Kidney (tissue), 14 donors: ENCODE results near the gene ZNF664. TPM values are rescaled to one million over a fixed set of nuclear protein-coding genes. Genes with fewer than 3 reads are reported as not detected.

ENCODE experiments used
- DNase-seq, 5 donors: peaks; one replicate each; pipeline ENCODE4 v3.0.0-alpha.2; 2013 to 2020
- FAIRE-seq: peaks from 2 replicates; lab custom pipeline; 2012; peaks lifted over from hg19 to GRCh38; lab: Jason Lieb, UNC
- H3K27ac ChIP-seq, 2 donors: one replicate each; pipeline ENCODE4 v1.7.0; 2013; ENCODE audit warnings: low read depth in 2 of 2, low read length in 2 of 2, inconsistent platforms in 1 of 2
- H3K27me3 ChIP-seq: one replicate; pipeline ENCODE4 v1.7.1; 2013; ENCODE audit warnings: low read length, inconsistent platforms; ENCODE audit not compliant: control insufficient read depth, insufficient read depth
- H3K36me3 ChIP-seq, 3 donors: one replicate each; pipeline versions ENCODE4 v1.7.0 to v1.7.1; 2013; ENCODE audit warnings: low read length in 3 of 3, control low read depth in 1 of 3, inconsistent platforms in 1 of 3; ENCODE audit not compliant: insufficient read depth in 3 of 3, control insufficient read depth in 2 of 3
- H3K4me1 ChIP-seq, 3 donors: one replicate each; pipeline versions ENCODE4 v1.7.0 to v1.7.1; 2013; ENCODE audit warnings: low read length in 3 of 3, inconsistent platforms in 1 of 3, low read depth in 1 of 3; ENCODE audit not compliant: control insufficient read depth in 2 of 3, insufficient read depth in 2 of 3
- H3K4me3 ChIP-seq, 3 donors: one replicate each; pipeline versions ENCODE4 v1.7.0 to v1.8.1; 2013; ENCODE audit warnings: low read length in 3 of 3, control low read depth in 1 of 3, inconsistent platforms in 1 of 3
- H3K9ac ChIP-seq, 3 donors: one replicate each; pipeline versions ENCODE4 v1.7.0 to v1.7.1; 2013; ENCODE audit warnings: low read length in 3 of 3, control low read depth in 1 of 3, inconsistent platforms in 1 of 3
- H3K9me3 ChIP-seq, 3 donors: one replicate each; pipeline versions ENCODE4 v1.7.0 to v1.7.1; 2013; ENCODE audit warnings: low read length in 3 of 3, control low read depth in 1 of 3, inconsistent platforms in 1 of 3; ENCODE audit not compliant: control insufficient read depth in 2 of 3, insufficient read depth in 1 of 3
- intact Hi-C: fragments of 100-400 bp; cut with DNase I; formaldehyde crosslinking; loops from one replicate; pipeline ENCODE4 v1.11.1; 2022
- polyA plus RNA-seq: library from polyadenylated mRNA; stranded (reverse); fragments of 350-450 nt; fragmentation: Illumina TruSeq; extraction: RNeasy Lipid Tissue Mini Kit (QIAGEN cat#74804); gene quantifications from one replicate; pipeline ENCODE4 v1.2.3, GENCODE V29; 2014; ENCODE audit warnings: low read depth, low replicate concordance; ENCODE audit not compliant: insufficient read depth
- total RNA-seq: library from RNA; stranded (reverse); fragmentation: NEBNext Ultra II Directional; extraction: Animal tissue kit (Norgen Biotek cat#: 25700); gene quantifications from one replicate; pipeline ENCODE4 v1.2.1, GENCODE V29; 2021
- TF ChIP-seq, protein P1 (sequence below): IDR thresholded peaks from 3 replicates; pipeline ENCODE4 v1.5.1; 2012; ENCODE audit warnings: mild to moderate bottlenecking, moderate library complexity, borderline replicate concordance; ENCODE audit not compliant: insufficient read depth; ENCODE audit errors: extremely low read depth
- donor health status: control.
- donor health status: control.
- donor health status: control.
- donor health status: control.
- donor health status: control.
- donor health status: DM: yes; HTN: yes; CAD: no.
- donor health status: Normal renal cell carcinoma (clear cell type).

ZNF664 gene
- total and polyA plus RNA-seq, 2 donors from 2014 or later = 44.9 to 104 TPM

DNA sequence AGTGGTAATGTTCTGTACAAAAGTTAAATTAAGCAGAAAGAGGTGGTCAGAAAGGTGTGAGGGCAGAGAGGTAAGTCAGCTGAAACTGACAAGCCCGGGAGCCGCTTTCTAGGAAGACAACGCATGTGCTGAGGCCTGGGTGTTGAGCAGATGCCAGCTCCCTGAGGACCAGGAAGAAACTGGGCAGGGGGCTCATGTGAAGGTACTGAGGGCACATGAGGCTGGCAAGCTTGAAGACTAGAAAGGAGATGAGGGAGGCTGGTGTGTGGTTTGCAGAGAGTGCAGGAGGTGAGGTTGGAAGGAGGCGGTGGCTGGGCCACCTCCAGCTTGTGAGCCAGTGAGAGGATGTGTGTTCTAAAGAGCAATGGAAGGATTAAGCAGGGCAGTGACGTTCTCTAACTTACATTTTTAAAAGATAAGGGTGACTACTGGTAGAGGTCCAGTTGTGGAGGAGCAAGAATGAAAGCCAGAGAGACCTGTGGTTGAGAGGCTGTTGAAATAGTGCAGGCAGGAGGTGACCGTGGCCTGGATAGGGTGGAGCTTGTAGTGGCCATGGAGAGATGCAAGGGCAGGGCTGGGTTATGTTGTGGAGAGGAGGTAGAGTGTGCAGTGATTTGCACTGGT is 29.1 kb downstream of the ZNF664 start:
- H3K9me3 ChIP-seq = no peaks in the 10 kb centered on the region
- no peak for FAIRE-seq
- intact Hi-C loops = no loop called here
- peaks cover 2 to 36% (median 14%) of the 10 kb centered on the region in 3 donors for H3K36me3 ChIP-seq
- no peaks in the 10 kb centered on the region for H3K27me3 ChIP-seq
- peaks cover 0 to 8% (median 7%) of the 10 kb centered on the region in 3 donors for H3K4me1 ChIP-seq
- no peak overlapping the region for H3K4me3 ChIP-seq
- DNase-seq = no peak
- TF ChIP-seq, protein P1, sequence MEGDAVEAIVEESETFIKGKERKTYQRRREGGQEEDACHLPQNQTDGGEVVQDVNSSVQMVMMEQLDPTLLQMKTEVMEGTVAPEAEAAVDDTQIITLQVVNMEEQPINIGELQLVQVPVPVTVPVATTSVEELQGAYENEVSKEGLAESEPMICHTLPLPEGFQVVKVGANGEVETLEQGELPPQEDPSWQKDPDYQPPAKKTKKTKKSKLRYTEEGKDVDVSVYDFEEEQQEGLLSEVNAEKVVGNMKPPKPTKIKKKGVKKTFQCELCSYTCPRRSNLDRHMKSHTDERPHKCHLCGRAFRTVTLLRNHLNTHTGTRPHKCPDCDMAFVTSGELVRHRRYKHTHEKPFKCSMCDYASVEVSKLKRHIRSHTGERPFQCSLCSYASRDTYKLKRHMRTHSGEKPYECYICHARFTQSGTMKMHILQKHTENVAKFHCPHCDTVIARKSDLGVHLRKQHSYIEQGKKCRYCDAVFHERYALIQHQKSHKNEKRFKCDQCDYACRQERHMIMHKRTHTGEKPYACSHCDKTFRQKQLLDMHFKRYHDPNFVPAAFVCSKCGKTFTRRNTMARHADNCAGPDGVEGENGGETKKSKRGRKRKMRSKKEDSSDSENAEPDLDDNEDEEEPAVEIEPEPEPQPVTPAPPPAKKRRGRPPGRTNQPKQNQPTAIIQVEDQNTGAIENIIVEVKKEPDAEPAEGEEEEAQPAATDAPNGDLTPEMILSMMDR = no peak
- H3K27ac ChIP-seq = no peak overlapping the region
- no peak overlapping the region for H3K9ac ChIP-seq

DNA sequence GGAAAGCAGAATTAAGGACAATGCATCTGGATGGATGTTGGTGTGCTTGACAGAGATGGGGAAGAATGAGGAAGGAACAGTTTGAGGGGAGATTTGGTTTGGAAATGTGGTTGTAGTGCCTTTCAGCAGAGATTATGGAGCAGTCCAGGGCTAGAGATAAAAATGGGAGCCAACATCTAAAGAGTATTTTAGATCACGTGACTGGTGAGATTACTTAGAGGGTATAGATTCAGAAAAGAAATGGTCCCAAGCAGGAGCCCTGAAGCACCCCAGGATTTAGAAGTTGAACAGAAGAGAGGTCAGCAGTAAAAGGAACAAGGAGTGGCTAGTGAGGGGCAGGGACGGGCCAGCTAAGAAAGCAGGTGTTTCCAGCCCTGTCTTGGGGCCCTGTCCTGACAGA is 29.6 kb downstream of the ZNF664 start:
- no peaks in the 10 kb centered on the region for H3K9me3 ChIP-seq
- DNase-seq (no peak), FAIRE-seq (no peak)
- intact Hi-C loops = no loop called here
- no peak overlapping the region for H3K4me3 ChIP-seq
- peaks cover 0 to 8% (median 7%) of the 10 kb centered on the region in 3 donors for H3K4me1 ChIP-seq
- no peak overlapping the region for H3K27ac ChIP-seq
- peaks cover 2 to 37% (median 14%) of the 10 kb centered on the region in 3 donors for H3K36me3 ChIP-seq
- H3K9ac ChIP-seq = no peak overlapping the region
- H3K27me3 ChIP-seq = no peaks in the 10 kb centered on the region
- TF ChIP-seq, protein P1 = no peak

DNA sequence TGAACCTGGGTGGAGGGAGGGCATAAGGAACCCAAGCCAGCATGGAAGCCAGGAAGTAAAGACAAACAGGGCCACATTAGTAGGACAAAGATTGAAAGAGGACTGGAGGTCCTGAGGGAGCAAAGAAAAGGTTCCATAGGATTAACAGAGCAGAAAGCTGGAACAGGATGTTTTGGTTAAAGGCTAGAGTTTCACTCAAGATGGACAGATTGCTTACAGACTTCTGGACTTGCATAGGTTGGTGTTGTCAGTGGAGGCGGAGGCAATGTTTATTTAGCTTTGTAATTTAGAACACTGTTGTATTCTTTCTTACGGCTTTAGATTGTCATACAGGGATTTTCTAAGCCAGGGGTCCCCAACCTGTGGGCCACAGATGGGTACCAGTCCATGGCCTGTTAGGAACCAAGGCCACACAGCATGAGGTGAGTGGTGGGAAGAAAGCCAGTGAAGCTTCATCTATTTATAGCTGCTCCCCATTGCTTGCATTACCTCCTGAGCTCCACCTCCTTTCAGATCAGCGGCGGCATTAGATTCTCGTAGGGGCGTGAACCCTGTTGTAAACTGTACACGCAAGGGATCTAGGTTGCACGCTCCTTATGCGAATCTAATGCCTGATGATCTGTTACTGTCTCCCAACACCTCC is 31.3 kb downstream of the ZNF664 start:
- intact Hi-C loops = no loop called here
- Histone ChIP-seq H3K36me3 (peaks cover 2 to 32% (median 11%) of the 10 kb centered on the region in 3 donors), H3K27ac (no peak overlapping the region), H3K9me3 (no peaks in the 10 kb centered on the region), H3K9ac (no peak overlapping the region), H3K4me3 (no peak overlapping the region), H3K4me1 (peaks cover 0 to 8% (median 7%) of the 10 kb centered on the region in 3 donors), H3K27me3 (no peaks in the 10 kb centered on the region)
- FAIRE-seq (no peak), DNase-seq (no peak)
- TF ChIP-seq, protein P1 = no peak
